GM12892 (cell line): ENCODE measurements around the gene DCLK2.

ENCODE experiments used
- DNase-seq: peaks from one replicate; pipeline ENCODE4 v3.0.0; 2011; ENCODE audit not compliant: insufficient read length
- FAIRE-seq: peaks from 2 replicates; lab custom pipeline; 2011; peaks lifted over from hg19 to GRCh38; lab: Jason Lieb, UNC
- POLR2A ChIP-seq: IDR thresholded peaks from 2 replicates; pipeline ENCODE4 v1.6.1; 2011; ENCODE audit warnings: low read depth, low read length, control low read depth
- POLR2AphosphoS5 ChIP-seq: IDR thresholded peaks from 2 replicates; pipeline ENCODE4 v1.6.1; 2011; ENCODE audit warnings: low read depth, low read length, control low read depth
- TAF1 ChIP-seq: IDR thresholded peaks from 2 replicates; pipeline ENCODE4 v1.6.1; 2011; ENCODE audit warnings: low read depth, mild to moderate bottlenecking, control low read depth, low read length, borderline replicate concordance

Gene DCLK2

GRCh38 chr4:150206265-150206664, 128.0 kb downstream of the DCLK2 start:
- no peak for FAIRE-seq

GRCh38 chr4:150206954-150207353, 128.7 kb downstream of the DCLK2 start:
- no peak for TF ChIP-seq POLR2A
- no peak for TF ChIP-seq TAF1
- no peak for TF ChIP-seq POLR2AphosphoS5
- DNase-seq (no peak), FAIRE-seq (no peak)

More at GRCh38 chr4:150206265-150206664, 128.0 kb downstream of the DCLK2 start:
- TF ChIP-seq POLR2AphosphoS5 (no peak), TAF1 (no peak), POLR2A (no peak)
- DNase-seq = no peak

- DNase-seq (no peak), FAIRE-seq (no peak)
- TF ChIP-seq POLR2AphosphoS5 = no peak
- no peak for TF ChIP-seq POLR2A
- no peak for TF ChIP-seq TAF1
Measured at GRCh38 chr4:150207871-150208270, 129.6 kb downstream of the DCLK2 start.

- TF ChIP-seq POLR2A (no peak), TAF1 (no peak), POLR2AphosphoS5 (no peak)
- FAIRE-seq = no peak
- no peak for DNase-seq
Measured at GRCh38 chr4:150209140-150209829, 131.0 kb downstream of the DCLK2 start.

- FAIRE-seq = no peak
Measured at GRCh38 chr4:150211016-150211415, 132.8 kb downstream of the DCLK2 start.

GRCh38 chr4:150211799-150212445, 133.7 kb downstream of the DCLK2 start:
- FAIRE-seq (no peak), DNase-seq (no peak)
- TF ChIP-seq POLR2AphosphoS5 = no peak
- no peak for TF ChIP-seq POLR2A
- TF ChIP-seq TAF1 = no peak

More at GRCh38 chr4:150211016-150211415, 132.8 kb downstream of the DCLK2 start:
- TF ChIP-seq TAF1 = no peak
- no peak for TF ChIP-seq POLR2A
- DNase-seq = no peak

GRCh38 chr4:150212485-150212884, 134.2 kb downstream of the DCLK2 start:
- FAIRE-seq (no peak), DNase-seq (no peak)
- TF ChIP-seq POLR2A (no peak), TAF1 (no peak), POLR2AphosphoS5 (no peak)

- FAIRE-seq = no peak
- TF ChIP-seq TAF1 = no peak
- no peak for TF ChIP-seq POLR2A
- TF ChIP-seq POLR2AphosphoS5 = no peak
- no peak for DNase-seq
Measured at GRCh38 chr4:150212927-150213326, 134.7 kb downstream of the DCLK2 start.

GRCh38 chr4:150215601-150216000, 137.4 kb downstream of the DCLK2 start:
- FAIRE-seq (no peak), DNase-seq (no peak)
- TF ChIP-seq POLR2AphosphoS5 (no peak), TAF1 (no peak), POLR2A (no peak)

- no peak for DNase-seq
- TF ChIP-seq POLR2A (no peak), TAF1 (no peak), POLR2AphosphoS5 (no peak)
- FAIRE-seq = no peak
Measured at GRCh38 chr4:150216726-150217125, 138.5 kb downstream of the DCLK2 start.

- TF ChIP-seq TAF1 (no peak), POLR2A (no peak), POLR2AphosphoS5 (no peak)
- FAIRE-seq (no peak), DNase-seq (no peak)
Measured at GRCh38 chr4:150217192-150217591, 138.9 kb downstream of the DCLK2 start.

GRCh38 chr4:150217808-150218207, 139.6 kb downstream of the DCLK2 start:
- FAIRE-seq (no peak), DNase-seq (no peak)
- no peak for TF ChIP-seq POLR2AphosphoS5
- TF ChIP-seq TAF1 = no peak
- TF ChIP-seq POLR2A = no peak
